GM18867 (cell line): ENCODE data around the gene EN2.

ENCODE experiments used
- ATAC-seq: cut with Tn5 transposase; IDR thresholded peaks from one replicate; pipeline ENCODE4 v1.9.1; 2021; ENCODE audit warnings: mild to moderate bottlenecking, moderate library complexity; ENCODE audit not compliant: unreplicated experiment

EN2 gene

GRCh38 chr7:155484483-155485399 lies 26.8 kb downstream of the EN2 start:
- no peak for ATAC-seq

- ATAC-seq: no peak
Measured at GRCh38 chr7:155486783-155487508, 29.0 kb downstream of the EN2 start.

GRCh38 chr7:155487509-155488482 lies 29.9 kb downstream of the EN2 start:
- ATAC-seq: no peak

DNA sequence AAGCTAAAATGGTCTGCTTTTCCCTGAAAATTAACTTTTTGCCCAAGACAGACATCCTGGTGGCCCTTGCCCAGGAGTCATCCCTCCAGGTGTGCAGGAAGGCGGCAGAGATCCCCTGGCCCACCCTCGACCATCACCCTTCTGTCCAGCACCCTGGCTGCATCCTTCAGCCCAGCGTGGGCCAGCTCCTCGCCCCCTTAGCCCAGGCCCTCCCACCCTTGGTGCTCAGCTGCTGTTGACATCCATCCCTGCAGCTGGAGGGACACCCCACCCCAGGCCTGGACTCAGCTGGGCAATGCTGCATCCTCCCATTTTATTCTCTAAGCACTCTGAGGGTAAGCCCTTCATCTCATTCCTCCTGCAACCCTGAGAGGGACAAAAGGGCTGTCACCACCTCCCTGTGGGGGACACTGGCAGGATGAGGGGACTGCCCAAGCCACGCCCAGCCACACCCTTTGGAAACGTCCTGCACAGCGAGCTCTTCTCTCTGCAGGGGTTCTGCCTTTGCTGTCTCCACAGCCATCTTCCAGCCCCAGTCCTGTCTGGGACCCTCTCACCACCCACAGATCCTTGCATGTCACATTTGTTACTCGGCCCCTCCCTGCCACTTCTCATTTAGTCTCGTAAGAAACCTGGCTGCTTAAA lies 30.7 kb downstream of the EN2 start:
- no peak for ATAC-seq

- no peak for ATAC-seq
Measured at GRCh38 chr7:155489158-155489840, 31.4 kb downstream of the EN2 start.

- ATAC-seq: peak; percentile 27
Measured at GRCh38 chr7:155489862-155490696, 32.1 kb downstream of the EN2 start.

DNA sequence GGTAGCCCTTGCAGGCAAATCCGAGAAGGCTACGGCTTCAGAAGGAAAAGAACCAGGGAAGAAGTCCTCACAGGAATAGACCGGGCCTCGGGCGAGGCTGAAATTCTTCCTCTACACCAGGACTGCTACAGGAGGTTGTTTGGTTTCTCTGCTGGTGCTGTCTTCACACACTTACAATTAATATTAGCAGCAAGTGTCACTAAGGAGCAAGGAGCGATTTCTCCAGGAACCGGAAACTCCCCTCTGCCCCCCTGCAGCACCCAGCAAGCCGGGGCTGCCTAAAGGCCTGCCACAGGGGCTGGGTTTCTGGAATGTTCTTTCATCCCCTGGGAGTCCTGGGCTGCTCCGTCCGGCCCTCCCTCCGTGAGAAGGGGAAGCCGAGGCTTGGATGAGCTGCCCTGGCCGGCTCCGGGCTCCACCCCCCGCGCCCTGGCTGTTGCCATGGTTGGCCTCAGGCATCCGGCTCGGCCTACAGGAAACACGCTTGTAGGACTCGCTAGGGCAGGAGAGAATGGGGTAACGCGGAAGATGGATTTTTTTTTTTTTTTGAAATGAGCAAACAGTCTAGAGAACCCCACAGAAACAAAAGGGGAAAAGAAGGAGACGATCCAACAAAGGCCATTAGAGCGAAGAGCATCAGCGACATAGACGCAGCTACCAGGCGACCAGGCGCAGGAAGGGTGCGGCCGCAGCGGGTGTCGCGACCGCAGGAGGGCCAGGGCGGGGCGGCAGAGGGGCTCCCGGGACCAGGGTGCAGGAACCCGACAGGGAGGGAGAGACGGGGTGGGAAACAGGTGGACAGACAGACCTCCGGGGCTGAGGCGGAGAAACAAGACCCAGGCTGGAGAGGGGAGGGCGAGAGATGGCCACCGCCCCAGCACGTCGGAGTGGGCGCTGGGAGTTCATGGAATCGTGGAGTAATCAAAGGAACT lies 33.0 kb downstream of the EN2 start:
- peak; percentile 94 for ATAC-seq

GRCh38 chr7:155491812-155492211 lies 33.9 kb downstream of the EN2 start:
- ATAC-seq: no peak

DNA sequence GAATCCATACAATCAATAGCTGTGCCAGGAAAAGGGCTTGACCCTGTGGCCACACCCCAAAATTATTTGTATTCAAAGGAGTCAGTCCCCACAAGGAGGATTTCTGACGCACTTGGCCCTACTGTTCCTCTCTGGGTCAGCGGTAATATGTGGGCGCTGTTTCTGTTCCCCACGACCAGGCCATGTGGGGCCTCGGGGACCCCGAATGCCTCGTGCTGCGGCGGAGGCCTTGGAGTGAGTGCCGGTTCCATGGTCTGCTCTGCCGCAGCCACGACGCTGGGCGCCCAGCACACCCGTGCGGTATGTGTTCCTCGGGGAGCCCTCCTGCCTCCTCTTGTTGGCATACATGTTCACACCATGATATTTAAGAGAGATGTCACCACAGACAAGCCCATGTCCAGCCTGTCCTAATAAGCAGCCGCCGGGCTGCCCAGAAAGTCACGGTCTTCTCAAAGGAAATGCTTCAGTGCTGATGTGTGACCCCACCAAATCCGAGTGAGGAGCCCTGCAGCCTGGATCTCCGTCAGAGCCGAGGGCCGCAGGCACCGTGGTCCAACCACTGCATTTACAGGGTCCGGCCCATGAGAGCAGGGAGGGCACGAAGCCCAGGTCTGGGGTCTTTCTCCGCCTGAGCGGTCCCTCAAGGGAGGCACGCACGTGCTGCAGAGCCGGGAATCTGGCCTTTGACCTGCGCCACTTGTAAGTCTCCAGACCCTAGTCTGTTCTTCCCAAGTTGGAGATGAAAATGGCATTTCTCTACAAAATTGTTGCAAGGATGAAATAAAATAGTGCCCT lies 36.0 kb downstream of the EN2 start:
- ATAC-seq: no peak

DNA sequence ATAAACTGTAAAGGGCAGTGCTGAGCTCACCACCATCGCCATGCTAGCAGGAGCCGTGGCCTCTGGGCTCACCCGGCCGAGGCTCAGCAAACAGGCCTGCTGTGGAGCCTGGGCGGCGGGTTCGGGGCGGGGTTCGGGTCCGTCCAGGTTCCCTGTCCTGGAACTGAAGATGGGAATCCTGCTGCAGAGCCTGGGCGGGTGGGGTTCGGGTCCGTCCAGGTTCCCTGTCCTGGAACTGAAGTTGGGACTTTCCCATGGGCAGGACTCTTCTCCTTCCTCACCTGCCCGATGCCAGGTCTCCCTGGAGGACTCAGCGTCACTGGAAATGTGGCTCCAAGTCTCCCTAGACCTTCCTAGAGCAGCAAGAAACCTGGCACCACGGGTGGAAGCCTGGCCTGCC lies 36.6 kb downstream of the EN2 start:
- no peak for ATAC-seq

GRCh38 chr7:155495440-155496248 lies 37.7 kb downstream of the EN2 start:
- no peak for ATAC-seq

DNA sequence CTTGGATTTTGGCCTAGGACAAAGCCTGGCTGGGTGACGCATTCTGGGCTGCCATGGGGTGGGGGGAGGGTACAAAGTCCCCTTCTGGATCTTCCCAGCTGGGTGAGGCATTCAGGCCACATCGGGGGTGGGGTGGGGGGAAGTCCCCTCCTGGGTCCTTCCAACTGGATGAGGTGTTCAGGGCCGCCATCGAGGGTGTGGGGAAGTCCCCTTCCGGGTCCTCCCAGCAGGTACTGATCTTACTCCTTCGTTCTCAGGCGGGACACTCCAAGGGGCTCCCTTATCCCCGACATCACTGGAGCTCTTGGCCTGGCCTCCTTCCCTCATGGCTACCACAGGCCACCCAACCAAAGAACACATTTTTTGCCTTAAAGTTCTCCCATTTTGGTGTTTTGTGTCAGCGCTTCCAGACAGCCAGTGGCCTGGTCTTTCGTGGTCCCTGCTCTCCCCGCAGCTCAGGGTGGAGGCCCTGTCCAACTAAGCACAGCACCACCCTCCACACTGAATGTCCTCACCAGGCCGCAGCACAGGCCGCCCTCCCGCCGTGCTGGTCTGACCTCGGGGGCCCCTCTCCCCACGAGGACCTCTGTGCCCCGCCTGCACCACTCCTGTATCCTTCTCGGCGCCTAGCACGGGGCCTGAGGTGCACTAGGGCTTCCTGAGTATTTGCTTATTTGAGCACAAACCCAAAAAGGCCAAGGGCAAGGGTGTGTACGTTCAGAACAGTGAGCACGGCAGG lies 38.5 kb downstream of the EN2 start:
- ATAC-seq: no peak

- no peak for ATAC-seq
Measured at GRCh38 chr7:155497149-155497901, 39.4 kb downstream of the EN2 start.

DNA sequence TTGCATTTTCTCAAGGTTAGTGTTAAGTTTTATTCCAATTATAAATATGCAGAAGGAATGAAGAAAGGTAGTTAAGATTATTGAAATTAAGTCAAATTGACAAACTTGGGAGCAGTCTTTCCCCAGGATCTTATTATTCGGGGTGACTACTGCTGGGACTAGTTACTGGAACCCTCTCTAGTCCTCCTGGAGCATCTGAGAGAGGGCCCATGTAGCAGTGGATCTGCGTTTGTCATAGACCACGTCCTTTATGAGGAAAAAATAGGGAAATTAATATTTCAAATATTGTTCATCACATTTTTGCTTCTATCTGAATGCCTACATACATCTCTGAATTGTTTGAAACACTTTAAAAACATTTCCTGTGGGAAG lies 47.5 kb downstream of the EN2 start:
- no peak for ATAC-seq

DNA sequence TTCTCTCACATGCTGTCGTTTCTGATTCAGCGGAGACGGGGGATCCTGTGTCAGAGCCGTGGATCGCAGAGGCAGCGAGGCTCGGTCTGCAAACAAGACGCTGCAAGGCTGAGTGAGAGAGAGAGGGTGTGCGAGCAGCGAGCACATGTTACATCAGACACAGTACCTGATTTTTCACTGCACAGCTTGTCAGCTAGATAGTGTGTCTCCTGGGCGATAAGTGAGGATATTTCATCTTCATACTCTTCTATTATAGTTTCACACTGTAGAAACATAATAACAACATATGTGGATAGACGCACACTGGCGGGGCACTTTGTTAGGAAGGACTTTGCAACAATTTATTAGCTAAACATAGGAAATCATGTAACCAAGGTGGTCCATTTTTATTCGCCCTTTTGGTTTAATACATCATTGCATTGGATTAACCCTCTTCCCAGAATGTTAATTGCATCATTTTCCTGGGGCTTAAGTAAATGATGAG lies 49.0 kb downstream of the EN2 start:
- ATAC-seq: no peak
